Gastroesophageal sphincter (tissue), 3 donors: Measurements from ENCODE around the gene NCF2.

Experiments
- CTCF ChIP-seq, 4 experiments: fragments of 200-600 bp in 2 of 4; fragments of 450-650 bp in 2 of 4; sonication (generic) in 1 of 4; IDR thresholded peaks; one replicate each; pipeline ENCODE4 v1.5.1; 2017 to 2019; ENCODE audit warnings: antibody characterized with exemption in 4 of 4, mild to moderate bottlenecking in 2 of 4, moderate library complexity in 2 of 4
- EP300 ChIP-seq: sonication (generic); formaldehyde crosslinking; IDR thresholded peaks from one replicate; pipeline ENCODE4 v1.6.1; 2017; ENCODE audit warnings: antibody characterized with exemption, mild to moderate bottlenecking
- POLR2AphosphoS5 ChIP-seq: sonication (generic); formaldehyde crosslinking; IDR thresholded peaks from one replicate; pipeline ENCODE4 v1.6.1; 2017; ENCODE audit warnings: antibody characterized with exemption

DNA sequence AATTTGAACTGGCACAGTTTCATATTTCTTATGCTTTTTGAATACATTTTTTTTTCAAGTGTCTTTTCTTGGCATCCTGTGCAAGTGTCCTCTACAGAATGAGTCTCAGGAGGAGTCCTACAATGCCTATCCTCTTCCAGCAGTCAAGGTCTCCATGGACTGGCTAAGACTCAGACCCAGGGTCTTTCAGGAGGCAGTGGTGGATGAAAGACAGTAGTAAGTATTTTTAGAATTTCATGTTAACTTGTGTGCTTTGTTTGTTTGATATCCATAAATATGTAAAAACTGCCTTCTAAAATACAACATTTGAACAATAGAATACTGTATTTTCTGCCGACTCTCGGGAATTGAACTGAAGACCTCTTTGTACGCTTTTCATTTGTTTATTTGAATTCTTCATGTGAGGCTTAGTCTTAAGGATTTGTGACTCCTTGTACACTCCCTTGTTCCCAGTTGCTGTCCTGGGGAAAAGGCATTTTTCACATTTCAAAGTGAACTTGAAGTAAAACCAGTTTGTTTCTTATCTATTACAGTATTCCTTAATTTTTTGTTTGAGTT lies 56.6 kb downstream of the NCF2 start:
- TF ChIP-seq EP300 (no peak), POLR2AphosphoS5 (no peak), CTCF (IDR thresholded peaks at IDR 0.05) (no peak)
